ENCODE data around the gene UBE2Z. TPM values are rescaled to one million over a fixed set of nuclear protein-coding genes. Genes with fewer than 3 reads are reported as not detected.

UBE2Z gene
- total RNA-seq (2022) (182 and 187 TPM in 2 replicates), Bru-seq, nascent RNA (percentile 98 among the genes with signal in this experiment), BruChase-seq, experiment 1, labeled RNA remaining after a 2-hour chase (percentile 98 among the genes with signal in this experiment), BruChase-seq, experiment 2, labeled RNA remaining after a 6-hour chase (percentile 97 among the genes with signal in this experiment)
- long read RNA-seq, full-length matches to known transcripts, result 254 of 313 reads
- long read RNA-seq, partial matches to known transcripts, result 41 of 313 reads
- long read RNA-seq, other reads (novel, unspliced or antisense), result 18 of 313 reads

GRCh38 chr17:48908047-48908843 lies at the start of gene UBE2Z:
Gene UBE2Z (plus strand): TSS chr17:48908407. CDS start chr17:48908504, 97 bp downstream.
- intact Hi-C loops (cut with micrococcal nuclease; ENCODE audit: unreplicated experiment), result loop anchor here (1.0 to 2.0 kb wide), 4 partner anchors 16 to 88 kb away; partner anchors contain the start of gene ATP5MC1
- POLR2A ChIA-PET, result interaction anchor here (0.6 to 2.9 kb wide), 11 partner anchors 15 to 685 kb away, joined by 3 to 64 read pairs (median 4); partner anchors contain the start of genes ATP5MC1 and SNF8
- Histone ChIP-seq H3K27me3 (replicated peaks; ENCODE audit: control insufficient read depth, insufficient read depth, low read length) (no peaks in the 10 kb centered on the region), H3K4me1 (peaks cover 26% of the 10 kb centered on the region), H3K36me3 (ENCODE audit: control insufficient read depth, insufficient read depth, low read length) (peaks cover 9% of the 10 kb centered on the region), H3K9me3 (no peaks in the 10 kb centered on the region), H3K4me3 (ENCODE audit: low read depth, low read length) (peak within 1 kb of the TSS; percentile 94)
- Mint-ChIP-seq H3K4me1 (ENCODE audit: low read depth, unreplicated experiment) (peaks cover 37% of the 10 kb centered on the region), H3K4me3 (ENCODE audit: unreplicated experiment) (peak within 1 kb of the TSS; percentile 89), H3K9me3 (ENCODE audit: unreplicated experiment) (no peaks in the 10 kb centered on the region), H3K27me3 (ENCODE audit: insufficient read depth, unreplicated experiment) (no peaks in the 10 kb centered on the region), H3K36me3 (ENCODE audit: insufficient read depth, unreplicated experiment) (peaks cover 57% of the 10 kb centered on the region), H3K27ac (ENCODE audit: unreplicated experiment) (peak within 1 kb of the TSS; percentile 95)
- CTCF ChIA-PET, result interaction anchor here (0.6 to 2.9 kb wide), 8 partner anchors 15 to 586 kb away, joined by 3 to 21 read pairs (median 6); partner anchors contain the start of gene ATP5MC1
- BruUV-seq (replicated peaks), result no TSS peak
- DNase-seq, result peak; percentile 99
- TF ChIP-seq, protein P1, sequence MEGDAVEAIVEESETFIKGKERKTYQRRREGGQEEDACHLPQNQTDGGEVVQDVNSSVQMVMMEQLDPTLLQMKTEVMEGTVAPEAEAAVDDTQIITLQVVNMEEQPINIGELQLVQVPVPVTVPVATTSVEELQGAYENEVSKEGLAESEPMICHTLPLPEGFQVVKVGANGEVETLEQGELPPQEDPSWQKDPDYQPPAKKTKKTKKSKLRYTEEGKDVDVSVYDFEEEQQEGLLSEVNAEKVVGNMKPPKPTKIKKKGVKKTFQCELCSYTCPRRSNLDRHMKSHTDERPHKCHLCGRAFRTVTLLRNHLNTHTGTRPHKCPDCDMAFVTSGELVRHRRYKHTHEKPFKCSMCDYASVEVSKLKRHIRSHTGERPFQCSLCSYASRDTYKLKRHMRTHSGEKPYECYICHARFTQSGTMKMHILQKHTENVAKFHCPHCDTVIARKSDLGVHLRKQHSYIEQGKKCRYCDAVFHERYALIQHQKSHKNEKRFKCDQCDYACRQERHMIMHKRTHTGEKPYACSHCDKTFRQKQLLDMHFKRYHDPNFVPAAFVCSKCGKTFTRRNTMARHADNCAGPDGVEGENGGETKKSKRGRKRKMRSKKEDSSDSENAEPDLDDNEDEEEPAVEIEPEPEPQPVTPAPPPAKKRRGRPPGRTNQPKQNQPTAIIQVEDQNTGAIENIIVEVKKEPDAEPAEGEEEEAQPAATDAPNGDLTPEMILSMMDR (IDR thresholded peaks at IDR 0.05; ENCODE audit: insufficient read depth in 1 of 2, low read depth in 1 of 2, low read length in 1 of 2, severe bottlenecking in 1 of 2, unreplicated experiment in 1 of 2), result peak in 1 of 2 experiments; percentile 68

GRCh38 chr17:48860034-48860433 lies 48.2 kb upstream of the UBE2Z start:
- H3K36me3 Mint-ChIP-seq (ENCODE audit: insufficient read depth, unreplicated experiment), result peaks cover 77% of the 10 kb centered on the region
- CTCF ChIA-PET, result interaction anchor here (0.7 to 1.4 kb wide), 3 partner anchors 19 to 49 kb away, joined by 4 to 9 read pairs (median 6); no protein-coding TSS in a partner anchor
- POLR2A ChIA-PET, result interaction anchor here (0.8 kb wide), 1 partner anchor 32 kb away, joined by 3 read pairs; the partner anchor contains the start of gene ATP5MC1
- no peaks in the 10 kb centered on the region for H3K27me3 Mint-ChIP-seq (ENCODE audit: insufficient read depth, unreplicated experiment)
- TF ChIP-seq, protein P1 (IDR thresholded peaks at IDR 0.05; ENCODE audit: insufficient read depth in 1 of 2, low read depth in 1 of 2, low read length in 1 of 2, severe bottlenecking in 1 of 2, unreplicated experiment in 1 of 2), result peak; percentile 56 to 78
- no TSS peak for BruUV-seq (replicated peaks)
- no peak overlapping the region for H3K4me3 Mint-ChIP-seq (ENCODE audit: unreplicated experiment)
- H3K27ac Mint-ChIP-seq (ENCODE audit: unreplicated experiment), result no peak overlapping the region
- H3K27me3 ChIP-seq (replicated peaks; ENCODE audit: control insufficient read depth, insufficient read depth, low read length), result no peaks in the 10 kb centered on the region
- intact Hi-C loops (cut with micrococcal nuclease; ENCODE audit: unreplicated experiment), result loop anchor here (1.0 kb wide), 1 partner anchor 11 kb away; no protein-coding TSS in a partner anchor
- DNase-seq, result peak in 1 of 2 experiments; percentile 40
- H3K4me1 Mint-ChIP-seq (ENCODE audit: low read depth, unreplicated experiment), result peaks cover 3% of the 10 kb centered on the region
- H3K4me3 ChIP-seq (ENCODE audit: low read depth, low read length), result no peak overlapping the region
- H3K9me3 Mint-ChIP-seq (ENCODE audit: unreplicated experiment), result no peaks in the 10 kb centered on the region
- H3K4me1 ChIP-seq, result peaks cover 5% of the 10 kb centered on the region
- peaks cover 9% of the 10 kb centered on the region for H3K36me3 ChIP-seq (ENCODE audit: control insufficient read depth, insufficient read depth, low read length)
- H3K9me3 ChIP-seq, result no peaks in the 10 kb centered on the region

DNA sequence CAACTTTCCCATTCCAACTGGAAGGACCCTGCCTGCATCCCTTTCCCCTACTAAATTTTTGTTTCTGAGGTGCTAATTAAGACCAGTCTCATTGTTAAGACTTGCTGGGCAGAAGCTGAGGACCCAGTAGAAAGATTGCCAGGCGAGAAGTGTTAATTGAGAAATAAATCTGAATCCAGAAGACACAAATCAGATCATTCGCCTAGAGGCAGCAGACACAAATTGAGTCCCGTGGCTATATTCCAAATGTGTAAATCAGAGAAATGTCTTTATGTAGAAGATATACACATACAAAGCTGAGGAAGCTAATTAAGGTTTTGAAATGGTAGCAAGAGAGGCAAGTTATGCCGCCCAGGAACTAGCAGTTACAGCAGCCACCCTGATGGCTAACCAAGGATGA lies 47.8 kb upstream of the UBE2Z start:
- Mint-ChIP-seq H3K4me1 (ENCODE audit: low read depth, unreplicated experiment) (no peaks in the 10 kb centered on the region), H3K27ac (ENCODE audit: unreplicated experiment) (no peak overlapping the region), H3K4me3 (ENCODE audit: unreplicated experiment) (no peak overlapping the region), H3K9me3 (ENCODE audit: unreplicated experiment) (no peaks in the 10 kb centered on the region), H3K36me3 (ENCODE audit: insufficient read depth, unreplicated experiment) (peaks cover 73% of the 10 kb centered on the region), H3K27me3 (ENCODE audit: insufficient read depth, unreplicated experiment) (no peaks in the 10 kb centered on the region)
- ChIA-PET POLR2A (no interaction called here), CTCF (interaction anchor here (1.0 to 1.4 kb wide), 2 partner anchors 19 to 47 kb away, joined by 6 to 9 read pairs; no protein-coding TSS in a partner anchor)
- intact Hi-C loops (cut with micrococcal nuclease; ENCODE audit: unreplicated experiment), result loop anchor here (1.0 kb wide), 1 partner anchor 11 kb away; no protein-coding TSS in a partner anchor
- no TSS peak for BruUV-seq (replicated peaks)
- H3K36me3 ChIP-seq (ENCODE audit: control insufficient read depth, insufficient read depth, low read length), result peaks cover 9% of the 10 kb centered on the region
- TF ChIP-seq, protein P1 (IDR thresholded peaks at IDR 0.05; ENCODE audit: insufficient read depth in 1 of 2, low read depth in 1 of 2, low read length in 1 of 2, severe bottlenecking in 1 of 2, unreplicated experiment in 1 of 2), result no peak
- H3K4me1 ChIP-seq, result peaks cover under 1% of the 10 kb centered on the region
- DNase-seq, result no peak
- no peak overlapping the region for H3K4me3 ChIP-seq (ENCODE audit: low read depth, low read length)
- no peaks in the 10 kb centered on the region for H3K9me3 ChIP-seq
- H3K27me3 ChIP-seq (replicated peaks; ENCODE audit: control insufficient read depth, insufficient read depth, low read length), result no peaks in the 10 kb centered on the region

Measured in Caco-2 (cell line).